RPMI8226 (cell line): ENCODE measurements around the gene SYPL1.

Source experiments
- DNase-seq: peaks from one replicate; pipeline ENCODE4 v3.0.0-alpha.2; 2015

SYPL1 gene

GRCh38 chr7:106049139-106049752 is 62.9 kb downstream of the SYPL1 start:
- no peak for DNase-seq

- DNase-seq = no peak
Observed at GRCh38 chr7:106048706-106049020, 63.4 kb downstream of the SYPL1 start.

GRCh38 chr7:106047818-106048705 is 64.0 kb downstream of the SYPL1 start:
- DNase-seq = no peak

- no peak for DNase-seq
Observed at GRCh38 chr7:106047184-106047583, 64.9 kb downstream of the SYPL1 start.

- DNase-seq = no peak
Observed at GRCh38 chr7:106045586-106045985, 66.5 kb downstream of the SYPL1 start.

- no peak for DNase-seq
Observed at GRCh38 chr7:106045139-106045538, 67.0 kb downstream of the SYPL1 start.

- no peak for DNase-seq
Observed at GRCh38 chr7:106042196-106042611, 69.9 kb downstream of the SYPL1 start.

GRCh38 chr7:106041140-106041717 is 70.9 kb downstream of the SYPL1 start:
- DNase-seq = peak; percentile 76
